Measurements from ENCODE around the gene SLC16A2.

GRCh38 chrX:74389016-74389722, 32.1 kb upstream of the SLC16A2 start:
- TF ChIP-seq CTCF (conservative IDR thresholded peaks at IDR 0.05) (no peak), ZFX (IDR thresholded peaks at IDR 0.05) (no peak)

Data from C4-2B (cell line).